Heart right ventricle (tissue), 16 donors: ENCODE data around the gene PACS1. TPM values are rescaled to one million over a fixed set of nuclear protein-coding genes. Genes with fewer than 3 reads are reported as not detected.

Experiments used
- ATAC-seq, 8 donors: fragments of 200-7000 bp; cut with Tn5 transposase; one replicate each; pipeline ENCODE4 v1.9.1; 2020; ENCODE audit warnings: mild to moderate bottlenecking in 8 of 8, moderate library complexity in 8 of 8, moderate number of reproducible peaks in 1 of 8
- DNase-seq, 2 donors: peaks; one replicate each; pipeline ENCODE4 v3.0.0-alpha.2; 2020
- H3K27ac ChIP-seq, 10 donors: fragments of 200-600 bp; sonication (generic) in 2 of 10; one replicate each; pipeline versions ENCODE4 v1.5.0 to v1.8.0; 2020 to 2022; ENCODE audit warnings: mild to moderate bottlenecking in 3 of 10
- H3K27me3 ChIP-seq, 7 donors: fragments of 200-600 bp; one replicate each; pipeline ENCODE4 v1.8.0; 2021 to 2022; ENCODE audit warnings: mild to moderate bottlenecking in 2 of 7
- H3K36me3 ChIP-seq, 9 donors: fragments of 200-600 bp; sonication (generic) in 1 of 9; one replicate each; pipeline versions ENCODE4 v1.5.0 to v1.8.0; 2020 to 2022; ENCODE audit warnings: mild to moderate bottlenecking in 2 of 9
- H3K4me1 ChIP-seq, 9 donors: fragments of 200-600 bp; sonication (generic) in 1 of 9; one replicate each; pipeline versions ENCODE4 v1.5.0 to v1.8.0; 2020 to 2022; ENCODE audit warnings: mild to moderate bottlenecking in 4 of 9
- H3K4me3 ChIP-seq, 10 donors: fragments of 200-600 bp; sonication (generic) in 2 of 10; one replicate each; pipeline versions ENCODE4 v1.5.0 to v1.8.0; 2020 to 2022; ENCODE audit warnings: mild to moderate bottlenecking in 7 of 10, moderate library complexity in 2 of 10
- H3K9me3 ChIP-seq, 11 donors: fragments of 200-600 bp in 10 of 11; sonication (generic) in 2 of 11; one replicate each; pipeline versions ENCODE4 v1.5.0 to v1.8.0; 2013 to 2022; ENCODE audit warnings: mild to moderate bottlenecking in 2 of 11, control low read depth in 1 of 11, moderate library complexity in 1 of 11
- CTCF ChIP-seq, 9 donors: fragments of 200-600 bp; sonication (generic) in 2 of 9; IDR thresholded peaks; one replicate each; pipeline versions ENCODE4 v1.5.0 to v1.8.0; 2021 to 2022; ENCODE audit warnings: antibody characterized with exemption in 9 of 9, mild to moderate bottlenecking in 5 of 9, moderate library complexity in 1 of 9
- WGBS, 2 donors: extraction: QIAGEN DNeasy Blood & Tissue Kit; methylation state at CpG; one replicate each; pipeline ENCODE4 v1.1.7; 2013; ENCODE audit warnings: inconsistent platforms in 1 of 2; 5-methylcytosine and 5-hydroxymethylcytosine counted together
- intact Hi-C, 10 donors: fragments of 100-400 bp; cut with DNase I; formaldehyde crosslinking; loops; one replicate each; pipeline versions ENCODE4 v1.11.1 to v1.14.2; 2022
- polyA plus RNA-seq, 2 donors: library from polyadenylated mRNA; stranded (reverse); fragments of 200-250 nt; gene quantifications; one replicate each; pipeline ENCODE4 v1.2.3, GENCODE V29; 2013
- total RNA-seq, 10 donors: library from RNA; stranded (reverse); fragmentation: NEBNext Ultra II Directional in 3 of 10; extraction: Animal tissue kit (Norgen Biotek cat#: 25700) in 3 of 10; gene quantifications; one replicate each; pipeline versions ENCODE4 v1.2.1 to v1.2.4, GENCODE V29; 2021 to 2023
- donor health status: Arrhythmogenic right ventricular cardiomyopathy.
- donor health status: ischemic (EF 13 %, LVEDD 7.1; RV severe dilation, severe dysfunction).
- donor health status: healthy with polysubstance abuse.
- donor health status: DM: no; HTN: yes; CAD: no.
- donor health status: DM: no; HTN: no; CAD: no.
- donor health status: ischemic (EF 25% LVEDD 6.9; RV normal size, moderate dysfunction).
- donor health status: ischemic (EF 25% LVEDD 5.7; RV mildly dilated, moderate dysfunction).
- donor health status: healthy.
- donor health status: DM: yes; HTN: yes; CAD: no.
- donor health status: Ischemic cardiomyopathy.
- donor health status: ischemic (EF 35%, LVEDD 5.7; RV mildly dilated, moderate dysfunction).
- donor health status: nonischemic (EF 11% LVEDD 7.7; RV severe dilation, severe dysfunction).
- donor health status: DM: yes; HTN: yes; CAD: no.
- donor health status: PGD.
- donor health status: ischemic (EF 29% LVEDD 5.4; RV normal size, mild dysfunction).
- donor health status: nonischemic (EF 23%, LVEDD 6.1; RV moderate dilation, normal function).

Gene PACS1
- total and polyA plus RNA-seq, 12 donors = 24.1 to 121 (median 69.7) TPM

DNA sequence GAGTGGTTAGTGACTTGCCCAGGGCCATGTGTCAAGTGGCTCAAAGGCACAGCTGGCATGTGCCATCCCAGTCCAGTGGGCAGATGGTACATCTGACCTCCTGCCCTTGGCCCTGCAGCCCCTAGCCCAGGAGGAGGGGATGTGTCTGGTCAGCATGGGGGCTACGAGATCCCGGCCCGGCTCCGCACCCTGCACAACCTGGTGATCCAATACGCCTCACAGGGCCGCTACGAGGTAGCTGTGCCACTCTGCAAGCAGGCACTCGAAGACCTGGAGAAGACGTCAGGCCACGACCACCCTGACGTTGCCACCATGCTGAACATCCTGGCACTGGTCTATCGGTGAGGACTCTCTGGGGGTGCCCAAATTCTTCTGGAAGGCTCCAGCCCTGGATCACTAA is 192.6 kb downstream of the PACS1 start:
- Histone ChIP-seq H3K27me3 (no peaks in the 10 kb centered on the region), H3K27ac (no peak overlapping the region), H3K4me3 (no peak overlapping the region), H3K36me3 (peaks cover 0 to 75% (median 4%) of the 10 kb centered on the region in 9 donors), H3K9me3 (no peaks in the 10 kb centered on the region), H3K4me1 (peaks cover 3 to 20% (median 15%) of the 10 kb centered on the region in 9 donors)
- DNase-seq (no peak), ATAC-seq (no peak)
- 96 to 97% methylated on average over 12 of the region's 12 CpGs for WGBS, 2 donors
- intact Hi-C loops = no loop called here
- no peak for TF ChIP-seq CTCF (IDR thresholded peaks at IDR 0.05)

- Histone ChIP-seq H3K27ac (no peak overlapping the region), H3K4me3 (no peak overlapping the region), H3K36me3 (peaks cover 0 to 75% (median 4%) of the 10 kb centered on the region in 9 donors), H3K4me1 (peaks cover 3 to 20% (median 12%) of the 10 kb centered on the region in 9 donors), H3K9me3 (no peaks in the 10 kb centered on the region), H3K27me3 (no peaks in the 10 kb centered on the region)
- 92 to 94% methylated on average over 4 of the region's 4 CpGs for WGBS, 2 donors
- ATAC-seq = no peak
- intact Hi-C loops = no loop called here
- no peak for DNase-seq
- TF ChIP-seq CTCF (IDR thresholded peaks at IDR 0.05) = no peak
These were observed 193.2 kb downstream of the PACS1 start for GRCh38 chr11:66263231-66263630.

DNA sequence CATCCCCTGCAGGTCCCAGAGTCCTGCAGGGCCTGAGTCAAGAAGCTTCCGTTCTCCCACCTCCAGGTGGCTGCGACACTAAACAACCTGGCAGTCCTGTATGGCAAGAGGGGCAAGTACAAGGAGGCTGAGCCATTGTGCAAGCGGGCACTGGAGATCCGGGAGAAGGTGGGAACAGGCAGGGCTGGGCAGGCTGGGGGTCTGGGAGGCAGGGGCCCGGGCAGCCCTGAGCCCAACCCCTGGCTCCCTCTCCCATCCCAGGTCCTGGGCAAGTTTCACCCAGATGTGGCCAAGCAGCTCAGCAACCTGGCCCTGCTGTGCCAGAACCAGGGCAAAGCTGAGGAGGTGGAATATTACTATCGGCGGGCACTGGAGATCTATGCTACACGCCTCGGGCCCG is 193.7 kb downstream of the PACS1 start:
- H3K36me3 ChIP-seq = peaks cover 0 to 75% (median 4%) of the 10 kb centered on the region in 9 donors
- no peak for ATAC-seq
- no peak for TF ChIP-seq CTCF (IDR thresholded peaks at IDR 0.05)
- H3K9me3 ChIP-seq = no peaks in the 10 kb centered on the region
- WGBS, 2 donors = 95 to 97% methylated on average over 10 of the region's 10 CpGs
- no peaks in the 10 kb centered on the region for H3K27me3 ChIP-seq
- H3K27ac ChIP-seq = no peak overlapping the region
- DNase-seq = no peak
- H3K4me1 ChIP-seq = peaks cover 0 to 15% (median 8%) of the 10 kb centered on the region in 9 donors
- intact Hi-C loops = no loop called here
- H3K4me3 ChIP-seq = no peak overlapping the region

GRCh38 chr11:66264383-66264782 is 194.3 kb downstream of the PACS1 start:
- TF ChIP-seq CTCF (IDR thresholded peaks at IDR 0.05) = no peak
- H3K4me3 ChIP-seq = no peak overlapping the region
- no peaks in the 10 kb centered on the region for H3K27me3 ChIP-seq
- WGBS, 2 donors = 93 to 95% methylated on average over 8 of the region's 8 CpGs
- no peaks in the 10 kb centered on the region for H3K9me3 ChIP-seq
- peaks cover under 1 to 17% (median 9%) of the 10 kb centered on the region in 9 donors for H3K4me1 ChIP-seq
- intact Hi-C loops = no loop called here
- ATAC-seq (no peak), DNase-seq (no peak)
- peaks cover 0 to 73% (median 4%) of the 10 kb centered on the region in 9 donors for H3K36me3 ChIP-seq
- no peak overlapping the region for H3K27ac ChIP-seq
